Endothelial cell (in vitro differentiated cells): ENCODE measurements around the gene TANK. TPM values are rescaled to one million over a fixed set of nuclear protein-coding genes. Genes with fewer than 3 reads are reported as not detected.

ENCODE experiments used
- DNase-seq: peaks from one replicate; pipeline ENCODE4 v3.0.0; 2021; ENCODE audit warnings: low spot score
- H3K27ac Mint-ChIP-seq: one replicate; pipeline ENCODE4 v1.8.0; 2021; ENCODE audit warnings: mixed read lengths, inconsistent platforms; ENCODE audit not compliant: unreplicated experiment
- H3K27me3 Mint-ChIP-seq: one replicate; pipeline ENCODE4 v1.8.0; 2021; ENCODE audit warnings: mild to moderate bottlenecking, moderate library complexity, mixed read lengths, inconsistent platforms; ENCODE audit not compliant: unreplicated experiment
- H3K36me3 Mint-ChIP-seq: one replicate; pipeline ENCODE4 v1.8.0; 2021; ENCODE audit warnings: mild to moderate bottlenecking, low read depth, mixed read lengths, inconsistent platforms; ENCODE audit not compliant: unreplicated experiment
- H3K4me1 Mint-ChIP-seq: one replicate; pipeline ENCODE4 v1.8.0; 2021; ENCODE audit warnings: mild to moderate bottlenecking, mixed read lengths, inconsistent platforms; ENCODE audit not compliant: unreplicated experiment
- H3K4me3 Mint-ChIP-seq: one replicate; pipeline ENCODE4 v1.8.0; 2021; ENCODE audit warnings: mild to moderate bottlenecking, mixed read lengths, inconsistent platforms; ENCODE audit not compliant: unreplicated experiment
- H3K9me3 Mint-ChIP-seq: one replicate; pipeline ENCODE4 v1.8.0; 2021; ENCODE audit warnings: mixed read lengths, inconsistent platforms; ENCODE audit not compliant: unreplicated experiment
- CTCF ChIP-seq: fragments of 200-600 bp; sonication (generic); IDR thresholded peaks from one replicate; pipeline ENCODE4 v1.5.0; 2021; ENCODE audit warnings: antibody characterized with exemption; ENCODE audit not compliant: unreplicated experiment
- total RNA-seq: library from RNA; stranded (reverse); fragmentation: NEBNext Ultra II Directional; extraction: Animal tissue kit (Norgen Biotek cat#: 25700); gene quantifications from one replicate; pipeline ENCODE4 v1.2.1, GENCODE V29; 2021; ENCODE audit not compliant: unreplicated experiment

Gene TANK
- total RNA-seq, 1 donor from 2014 or later, result 40.8 TPM

- Mint-ChIP-seq H3K27ac (no peak overlapping the region), H3K36me3 (no peaks in the 10 kb centered on the region), H3K4me3 (no peak overlapping the region), H3K27me3 (peaks cover 1% of the 10 kb centered on the region), H3K9me3 (no peaks in the 10 kb centered on the region), H3K4me1 (peaks cover 19% of the 10 kb centered on the region)
- DNase-seq, result no peak
- TF ChIP-seq CTCF, result no peak
Measured at GRCh38 chr2:161138429-161138828, 21.8 kb upstream of the TANK start.

GRCh38 chr2:161139098-161139987, 20.9 kb upstream of the TANK start:
- H3K4me3 Mint-ChIP-seq, result no peak overlapping the region
- no peak for DNase-seq
- H3K27me3 Mint-ChIP-seq, result peaks cover 1% of the 10 kb centered on the region
- peaks cover 18% of the 10 kb centered on the region for H3K4me1 Mint-ChIP-seq
- no peak for TF ChIP-seq CTCF
- H3K9me3 Mint-ChIP-seq, result no peaks in the 10 kb centered on the region
- no peak overlapping the region for H3K27ac Mint-ChIP-seq
- H3K36me3 Mint-ChIP-seq, result no peaks in the 10 kb centered on the region

GRCh38 chr2:161141033-161141432, 19.2 kb upstream of the TANK start:
- H3K27ac Mint-ChIP-seq, result no peak overlapping the region
- DNase-seq, result no peak
- peaks cover 8% of the 10 kb centered on the region for H3K4me1 Mint-ChIP-seq
- H3K27me3 Mint-ChIP-seq, result no peaks in the 10 kb centered on the region
- TF ChIP-seq CTCF, result no peak
- no peaks in the 10 kb centered on the region for H3K36me3 Mint-ChIP-seq
- H3K4me3 Mint-ChIP-seq, result no peak overlapping the region
- no peaks in the 10 kb centered on the region for H3K9me3 Mint-ChIP-seq

- Mint-ChIP-seq H3K27me3 (peaks cover 3% of the 10 kb centered on the region), H3K9me3 (peaks cover 4% of the 10 kb centered on the region)
Measured at GRCh38 chr2:161146209-161146775, 13.9 kb upstream of the TANK start.

More at GRCh38 chr2:161146209-161146775, 13.9 kb upstream of the TANK start:
- DNase-seq, result no peak
- no peak for TF ChIP-seq CTCF
- no peak overlapping the region for H3K4me3 Mint-ChIP-seq
- H3K27ac Mint-ChIP-seq, result no peak overlapping the region
- peaks cover 2% of the 10 kb centered on the region for H3K4me1 Mint-ChIP-seq
- peaks cover 3% of the 10 kb centered on the region for H3K36me3 Mint-ChIP-seq
